ENCODE results near the gene RPP25L.

DNA sequence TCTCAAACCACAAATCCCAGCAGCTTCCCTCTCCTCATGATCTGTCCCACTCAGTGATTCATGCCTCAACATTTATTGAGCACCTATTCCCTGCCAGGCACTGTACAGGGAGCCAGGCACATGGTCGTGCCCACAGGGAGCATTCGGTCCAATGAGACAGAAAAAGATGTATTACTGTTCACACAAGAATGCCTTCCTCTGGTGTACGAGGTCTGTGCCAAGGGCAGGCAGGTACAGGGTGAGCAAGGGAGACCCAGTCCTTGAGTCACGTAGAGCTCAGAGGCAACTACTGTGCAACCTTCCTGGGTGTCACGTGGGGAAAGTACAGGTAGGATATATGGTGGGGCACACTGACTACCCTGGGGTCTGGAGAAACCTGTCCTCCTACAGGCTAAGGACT is 26.9 kb downstream of the RPP25L start:
- TF ChIP-seq, protein P1, sequence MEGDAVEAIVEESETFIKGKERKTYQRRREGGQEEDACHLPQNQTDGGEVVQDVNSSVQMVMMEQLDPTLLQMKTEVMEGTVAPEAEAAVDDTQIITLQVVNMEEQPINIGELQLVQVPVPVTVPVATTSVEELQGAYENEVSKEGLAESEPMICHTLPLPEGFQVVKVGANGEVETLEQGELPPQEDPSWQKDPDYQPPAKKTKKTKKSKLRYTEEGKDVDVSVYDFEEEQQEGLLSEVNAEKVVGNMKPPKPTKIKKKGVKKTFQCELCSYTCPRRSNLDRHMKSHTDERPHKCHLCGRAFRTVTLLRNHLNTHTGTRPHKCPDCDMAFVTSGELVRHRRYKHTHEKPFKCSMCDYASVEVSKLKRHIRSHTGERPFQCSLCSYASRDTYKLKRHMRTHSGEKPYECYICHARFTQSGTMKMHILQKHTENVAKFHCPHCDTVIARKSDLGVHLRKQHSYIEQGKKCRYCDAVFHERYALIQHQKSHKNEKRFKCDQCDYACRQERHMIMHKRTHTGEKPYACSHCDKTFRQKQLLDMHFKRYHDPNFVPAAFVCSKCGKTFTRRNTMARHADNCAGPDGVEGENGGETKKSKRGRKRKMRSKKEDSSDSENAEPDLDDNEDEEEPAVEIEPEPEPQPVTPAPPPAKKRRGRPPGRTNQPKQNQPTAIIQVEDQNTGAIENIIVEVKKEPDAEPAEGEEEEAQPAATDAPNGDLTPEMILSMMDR (IDR thresholded peaks at IDR 0.05) = no peak
- no peak for TF ChIP-seq POLR2A (IDR thresholded peaks at IDR 0.05)

Data from esophagus squamous epithelium (tissue), 4 donors.